Vagina (tissue), 2 donors: ENCODE measurements around the gene MIPEP. TPM values are rescaled to one million over a fixed set of nuclear protein-coding genes. Genes with fewer than 3 reads are reported as not detected.

ENCODE experiments used
- DNase-seq, 2 donors: peaks; one replicate each; pipeline ENCODE4 v3.0.0-alpha.2; 2017; ENCODE audit errors: extremely low spot score in 2 of 2
- H3K27ac ChIP-seq: fragments of 200-600 bp; sonication (generic); one replicate; pipeline ENCODE4 v1.5.1; 2019
- H3K27me3 ChIP-seq: fragments of 200-600 bp; sonication (generic); one replicate; pipeline ENCODE4 v1.5.1; 2019
- H3K36me3 ChIP-seq, 2 donors: fragments of 200-600 bp; sonication (generic); one replicate each; pipeline ENCODE4 v1.5.1; 2017 to 2019
- H3K4me1 ChIP-seq: fragments of 200-600 bp; sonication (generic); one replicate; pipeline ENCODE4 v1.5.1; 2019
- H3K4me3 ChIP-seq, 2 donors: fragments of 200-600 bp; sonication (generic); 1 replicate in 1 of 2; 2 replicates in 1 of 2; pipeline ENCODE4 v1.5.1; 2016 to 2019
- H3K9me3 ChIP-seq: fragments of 200-600 bp; sonication (generic); one replicate; pipeline ENCODE4 v1.5.1; 2019
- POLR2A ChIP-seq, 2 donors: fragments of 450-650 bp; IDR thresholded peaks; one replicate each; pipeline ENCODE4 v1.6.1; 2017; ENCODE audit warnings: antibody characterized with exemption in 2 of 2, mild to moderate bottlenecking in 2 of 2, moderate library complexity in 2 of 2
- POLR2AphosphoS5 ChIP-seq, 2 donors: sonication (generic); formaldehyde crosslinking; IDR thresholded peaks; one replicate each; pipeline ENCODE4 v1.9.0; 2017; ENCODE audit warnings: antibody characterized with exemption in 2 of 2, mild to moderate bottlenecking in 2 of 2, low read depth in 1 of 2; ENCODE audit not compliant: insufficient read depth in 1 of 2
- intact Hi-C: fragments of 100-400 bp; cut with DNase I; formaldehyde crosslinking; loops from one replicate; pipeline ENCODE4 v1.15.1; 2023
- total RNA-seq: library from RNA; depleted of rRNA; stranded (reverse); fragments of >200 nt; gene quantifications from one replicate; pipeline ENCODE4 v1.2.3, GENCODE V29; 2016
- TF ChIP-seq, protein P1 (sequence below), 3 experiments: fragments of 450-650 bp in 2 of 3; fragments of 200-600 bp in 1 of 3; sonication (generic) in 1 of 3; IDR thresholded peaks; one replicate each; pipeline ENCODE4 v1.5.1; 2017 to 2019; ENCODE audit warnings: antibody characterized with exemption in 3 of 3, mild to moderate bottlenecking in 2 of 3, moderate library complexity in 2 of 3

The MIPEP gene
- total RNA-seq, 1 donor from 2014 or later = 13.3 TPM

GRCh38 chr13:23688336-23688735, 200.9 kb downstream of the MIPEP start:
- Histone ChIP-seq H3K4me1 (no peaks in the 10 kb centered on the region), H3K36me3 (no peaks in the 10 kb centered on the region), H3K27ac (no peak overlapping the region), H3K9me3 (peaks cover 4% of the 10 kb centered on the region), H3K4me3 (no peak overlapping the region), H3K27me3 (no peaks in the 10 kb centered on the region)
- no peak for DNase-seq
- intact Hi-C loops = no loop called here
- TF ChIP-seq, protein P1, sequence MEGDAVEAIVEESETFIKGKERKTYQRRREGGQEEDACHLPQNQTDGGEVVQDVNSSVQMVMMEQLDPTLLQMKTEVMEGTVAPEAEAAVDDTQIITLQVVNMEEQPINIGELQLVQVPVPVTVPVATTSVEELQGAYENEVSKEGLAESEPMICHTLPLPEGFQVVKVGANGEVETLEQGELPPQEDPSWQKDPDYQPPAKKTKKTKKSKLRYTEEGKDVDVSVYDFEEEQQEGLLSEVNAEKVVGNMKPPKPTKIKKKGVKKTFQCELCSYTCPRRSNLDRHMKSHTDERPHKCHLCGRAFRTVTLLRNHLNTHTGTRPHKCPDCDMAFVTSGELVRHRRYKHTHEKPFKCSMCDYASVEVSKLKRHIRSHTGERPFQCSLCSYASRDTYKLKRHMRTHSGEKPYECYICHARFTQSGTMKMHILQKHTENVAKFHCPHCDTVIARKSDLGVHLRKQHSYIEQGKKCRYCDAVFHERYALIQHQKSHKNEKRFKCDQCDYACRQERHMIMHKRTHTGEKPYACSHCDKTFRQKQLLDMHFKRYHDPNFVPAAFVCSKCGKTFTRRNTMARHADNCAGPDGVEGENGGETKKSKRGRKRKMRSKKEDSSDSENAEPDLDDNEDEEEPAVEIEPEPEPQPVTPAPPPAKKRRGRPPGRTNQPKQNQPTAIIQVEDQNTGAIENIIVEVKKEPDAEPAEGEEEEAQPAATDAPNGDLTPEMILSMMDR (IDR thresholded peaks at IDR 0.05) = no peak
- no peak for TF ChIP-seq POLR2AphosphoS5 (IDR thresholded peaks at IDR 0.05; ENCODE audit: insufficient read depth in 1 of 2, low read depth in 1 of 2)
- no peak for TF ChIP-seq POLR2A (IDR thresholded peaks at IDR 0.05)

DNA sequence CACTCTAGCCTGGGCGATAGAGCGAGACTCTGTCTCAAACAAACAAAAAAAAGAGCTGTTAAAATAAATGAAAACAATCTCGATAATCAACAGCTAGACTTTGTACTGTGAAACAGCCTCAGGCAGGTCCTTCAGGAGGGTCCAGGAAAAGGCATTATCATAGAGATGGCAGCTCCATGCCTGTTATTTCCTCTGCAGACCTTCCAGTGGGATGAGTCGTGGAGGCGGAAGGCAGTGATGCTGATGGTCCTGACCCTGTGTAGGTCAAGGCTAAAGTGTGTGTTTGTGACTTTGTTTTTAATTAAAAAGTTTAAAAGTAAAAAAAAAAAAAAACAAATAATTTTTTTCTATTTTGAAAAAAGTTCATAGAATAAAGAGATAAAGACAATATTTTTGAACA, 201.6 kb downstream of the MIPEP start:
- H3K4me3 ChIP-seq = no peak overlapping the region
- intact Hi-C loops = no loop called here
- H3K9me3 ChIP-seq = peaks cover 4% of the 10 kb centered on the region
- TF ChIP-seq POLR2AphosphoS5 (IDR thresholded peaks at IDR 0.05; ENCODE audit: insufficient read depth in 1 of 2, low read depth in 1 of 2) (no peak), POLR2A (IDR thresholded peaks at IDR 0.05) (no peak)
- TF ChIP-seq, protein P1 (IDR thresholded peaks at IDR 0.05) = no peak
- no peaks in the 10 kb centered on the region for H3K36me3 ChIP-seq
- no peak overlapping the region for H3K27ac ChIP-seq
- DNase-seq = no peak
- H3K27me3 ChIP-seq = no peaks in the 10 kb centered on the region
- H3K4me1 ChIP-seq = no peaks in the 10 kb centered on the region

GRCh38 chr13:23686948-23687347, 202.3 kb downstream of the MIPEP start:
- H3K27ac ChIP-seq = no peak overlapping the region
- H3K4me1 ChIP-seq = no peaks in the 10 kb centered on the region
- intact Hi-C loops = no loop called here
- peaks cover 4% of the 10 kb centered on the region for H3K9me3 ChIP-seq
- TF ChIP-seq POLR2A (IDR thresholded peaks at IDR 0.05) (no peak), POLR2AphosphoS5 (IDR thresholded peaks at IDR 0.05; ENCODE audit: insufficient read depth in 1 of 2, low read depth in 1 of 2) (no peak)
- TF ChIP-seq, protein P1 (IDR thresholded peaks at IDR 0.05) = no peak
- DNase-seq = no peak
- no peak overlapping the region for H3K4me3 ChIP-seq
- H3K27me3 ChIP-seq = no peaks in the 10 kb centered on the region
- H3K36me3 ChIP-seq = no peaks in the 10 kb centered on the region

DNA sequence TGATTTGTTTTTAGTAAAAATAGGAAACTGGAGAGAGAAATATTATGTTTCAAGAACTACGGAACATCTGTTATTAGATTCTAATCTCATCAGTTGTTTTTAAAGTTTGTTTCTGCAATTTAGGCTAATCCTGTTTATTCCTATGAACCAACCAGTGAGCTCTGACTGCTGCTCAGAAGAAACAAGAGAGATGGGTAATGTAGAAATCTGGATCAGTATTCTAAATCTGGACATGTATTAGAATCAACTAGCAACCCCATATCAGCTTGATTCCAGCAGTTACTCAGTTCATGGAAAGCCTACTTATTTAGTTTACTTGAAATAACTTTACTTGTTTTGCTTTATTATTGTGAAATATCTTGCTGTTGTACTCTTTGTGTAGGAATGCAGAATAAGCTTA, 203.8 kb downstream of the MIPEP start:
- Histone ChIP-seq H3K9me3 (peaks cover 4% of the 10 kb centered on the region), H3K4me3 (no peak overlapping the region), H3K27me3 (no peaks in the 10 kb centered on the region), H3K36me3 (no peaks in the 10 kb centered on the region), H3K4me1 (no peaks in the 10 kb centered on the region), H3K27ac (no peak overlapping the region)
- intact Hi-C loops = no loop called here
- no peak for DNase-seq
- TF ChIP-seq, protein P1 (IDR thresholded peaks at IDR 0.05) = no peak
- TF ChIP-seq POLR2A (IDR thresholded peaks at IDR 0.05) = no peak
- no peak for TF ChIP-seq POLR2AphosphoS5 (IDR thresholded peaks at IDR 0.05; ENCODE audit: insufficient read depth in 1 of 2, low read depth in 1 of 2)

GRCh38 chr13:23684647-23685046, 204.6 kb downstream of the MIPEP start:
- Histone ChIP-seq H3K4me3 (no peak overlapping the region), H3K27ac (no peak overlapping the region), H3K9me3 (peaks cover 4% of the 10 kb centered on the region), H3K36me3 (no peaks in the 10 kb centered on the region), H3K27me3 (no peaks in the 10 kb centered on the region), H3K4me1 (no peaks in the 10 kb centered on the region)
- no peak for TF ChIP-seq POLR2A (IDR thresholded peaks at IDR 0.05)
- TF ChIP-seq, protein P1 (IDR thresholded peaks at IDR 0.05) = no peak
- TF ChIP-seq POLR2AphosphoS5 (IDR thresholded peaks at IDR 0.05; ENCODE audit: insufficient read depth in 1 of 2, low read depth in 1 of 2) = no peak
- DNase-seq = no peak
- intact Hi-C loops = no loop called here
